ENCODE results near the gene VEGFD.

Gene VEGFD

GRCh38 chrX:15314472-15314871 is 69.7 kb downstream of the VEGFD start:
- TF ChIP-seq PATZ1 (CRISPR knock-in tag; IDR thresholded peaks at IDR 0.05; ENCODE audit: borderline replicate concordance), result no peak
- no peak for TF ChIP-seq ZNF70 (CRISPR knock-in tag; IDR thresholded peaks at IDR 0.05)
- no peak for TF ChIP-seq ZFP3 (CRISPR knock-in tag; IDR thresholded peaks at IDR 0.05)
- no peak for TF ChIP-seq SNAI2 (CRISPR knock-in tag; IDR thresholded peaks at IDR 0.05)
- TF ChIP-seq ISL1 (CRISPR knock-in tag; IDR thresholded peaks at IDR 0.05), result no peak
- TF ChIP-seq TCF4 (CRISPR knock-in tag; IDR thresholded peaks at IDR 0.05; ENCODE audit: borderline replicate concordance), result no peak
- no peak for TF ChIP-seq TOX (CRISPR knock-in tag; IDR thresholded peaks at IDR 0.05; ENCODE audit: borderline replicate concordance)
- TF ChIP-seq BACH2 (CRISPR knock-in tag; IDR thresholded peaks at IDR 0.05; ENCODE audit: borderline replicate concordance), result no peak
- TF ChIP-seq, protein P1, sequence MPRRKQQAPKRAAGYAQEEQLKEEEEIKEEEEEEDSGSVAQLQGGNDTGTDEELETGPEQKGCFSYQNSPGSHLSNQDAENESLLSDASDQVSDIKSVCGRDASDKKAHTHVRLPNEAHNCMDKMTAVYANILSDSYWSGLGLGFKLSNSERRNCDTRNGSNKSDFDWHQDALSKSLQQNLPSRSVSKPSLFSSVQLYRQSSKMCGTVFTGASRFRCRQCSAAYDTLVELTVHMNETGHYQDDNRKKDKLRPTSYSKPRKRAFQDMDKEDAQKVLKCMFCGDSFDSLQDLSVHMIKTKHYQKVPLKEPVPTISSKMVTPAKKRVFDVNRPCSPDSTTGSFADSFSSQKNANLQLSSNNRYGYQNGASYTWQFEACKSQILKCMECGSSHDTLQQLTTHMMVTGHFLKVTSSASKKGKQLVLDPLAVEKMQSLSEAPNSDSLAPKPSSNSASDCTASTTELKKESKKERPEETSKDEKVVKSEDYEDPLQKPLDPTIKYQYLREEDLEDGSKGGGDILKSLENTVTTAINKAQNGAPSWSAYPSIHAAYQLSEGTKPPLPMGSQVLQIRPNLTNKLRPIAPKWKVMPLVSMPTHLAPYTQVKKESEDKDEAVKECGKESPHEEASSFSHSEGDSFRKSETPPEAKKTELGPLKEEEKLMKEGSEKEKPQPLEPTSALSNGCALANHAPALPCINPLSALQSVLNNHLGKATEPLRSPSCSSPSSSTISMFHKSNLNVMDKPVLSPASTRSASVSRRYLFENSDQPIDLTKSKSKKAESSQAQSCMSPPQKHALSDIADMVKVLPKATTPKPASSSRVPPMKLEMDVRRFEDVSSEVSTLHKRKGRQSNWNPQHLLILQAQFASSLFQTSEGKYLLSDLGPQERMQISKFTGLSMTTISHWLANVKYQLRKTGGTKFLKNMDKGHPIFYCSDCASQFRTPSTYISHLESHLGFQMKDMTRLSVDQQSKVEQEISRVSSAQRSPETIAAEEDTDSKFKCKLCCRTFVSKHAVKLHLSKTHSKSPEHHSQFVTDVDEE (CRISPR knock-in tag; IDR thresholded peaks at IDR 0.05), result no peak
- TF ChIP-seq ESRRG (CRISPR knock-in tag; IDR thresholded peaks at IDR 0.05), result no peak
- TF ChIP-seq, protein P2, sequence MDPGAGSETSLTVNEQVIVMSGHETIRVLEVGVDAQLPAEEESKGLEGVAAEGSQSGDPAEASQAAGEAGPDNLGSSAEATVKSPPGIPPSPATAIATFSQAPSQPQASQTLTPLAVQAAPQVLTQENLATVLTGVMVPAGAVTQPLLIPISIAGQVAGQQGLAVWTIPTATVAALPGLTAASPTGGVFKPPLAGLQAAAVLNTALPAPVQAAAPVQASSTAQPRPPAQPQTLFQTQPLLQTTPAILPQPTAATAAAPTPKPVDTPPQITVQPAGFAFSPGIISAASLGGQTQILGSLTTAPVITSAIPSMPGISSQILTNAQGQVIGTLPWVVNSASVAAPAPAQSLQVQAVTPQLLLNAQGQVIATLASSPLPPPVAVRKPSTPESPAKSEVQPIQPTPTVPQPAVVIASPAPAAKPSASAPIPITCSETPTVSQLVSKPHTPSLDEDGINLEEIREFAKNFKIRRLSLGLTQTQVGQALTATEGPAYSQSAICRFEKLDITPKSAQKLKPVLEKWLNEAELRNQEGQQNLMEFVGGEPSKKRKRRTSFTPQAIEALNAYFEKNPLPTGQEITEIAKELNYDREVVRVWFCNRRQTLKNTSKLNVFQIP (CRISPR knock-in tag; IDR thresholded peaks at IDR 0.05; ENCODE audit: borderline replicate concordance, low read depth), result no peak
- TF ChIP-seq ZC3H10 (CRISPR knock-in tag; IDR thresholded peaks at IDR 0.05), result no peak
- no peak for TF ChIP-seq RARB (CRISPR knock-in tag; IDR thresholded peaks at IDR 0.05)
- ATAC-seq, result no peak

GRCh38 chrX:15311119-15311518 is 73.1 kb downstream of the VEGFD start:
- TF ChIP-seq PPARA (CRISPR knock-in tag; IDR thresholded peaks at IDR 0.05; ENCODE audit: borderline replicate concordance), result no peak
- TF ChIP-seq ESRRG (CRISPR knock-in tag; IDR thresholded peaks at IDR 0.05), result no peak
- TF ChIP-seq ZNF565 (CRISPR knock-in tag; conservative IDR thresholded peaks at IDR 0.05; ENCODE audit: low read depth), result no peak
- TF ChIP-seq, protein P1 (CRISPR knock-in tag; IDR thresholded peaks at IDR 0.05), result no peak
- no peak for TF ChIP-seq TOX (CRISPR knock-in tag; IDR thresholded peaks at IDR 0.05; ENCODE audit: borderline replicate concordance)
- no peak for TF ChIP-seq GLIS3 (CRISPR knock-in tag; IDR thresholded peaks at IDR 0.05)
- TF ChIP-seq CREB5 (CRISPR knock-in tag; IDR thresholded peaks at IDR 0.05; ENCODE audit: low read depth), result no peak
- TF ChIP-seq SNAI2 (CRISPR knock-in tag; IDR thresholded peaks at IDR 0.05), result no peak
- no peak for TF ChIP-seq RARB (CRISPR knock-in tag; IDR thresholded peaks at IDR 0.05)
- no peak for TF ChIP-seq PATZ1 (CRISPR knock-in tag; IDR thresholded peaks at IDR 0.05; ENCODE audit: borderline replicate concordance)
- no peak for ATAC-seq

Data from SK-N-SH treated with all-trans-retinoic acid at 6 μM for 48 hours (cell line).